ENCODE data around the gene TSC22D4. TPM values are rescaled to one million over a fixed set of nuclear protein-coding genes. Genes with fewer than 3 reads are reported as not detected.

The TSC22D4 gene
- total and polyA plus RNA-seq, 2 donors (not counting 3 experiments of a cell fraction or from before 2014, with no cell fraction given): 40.1 to 84.4 TPM

DNA sequence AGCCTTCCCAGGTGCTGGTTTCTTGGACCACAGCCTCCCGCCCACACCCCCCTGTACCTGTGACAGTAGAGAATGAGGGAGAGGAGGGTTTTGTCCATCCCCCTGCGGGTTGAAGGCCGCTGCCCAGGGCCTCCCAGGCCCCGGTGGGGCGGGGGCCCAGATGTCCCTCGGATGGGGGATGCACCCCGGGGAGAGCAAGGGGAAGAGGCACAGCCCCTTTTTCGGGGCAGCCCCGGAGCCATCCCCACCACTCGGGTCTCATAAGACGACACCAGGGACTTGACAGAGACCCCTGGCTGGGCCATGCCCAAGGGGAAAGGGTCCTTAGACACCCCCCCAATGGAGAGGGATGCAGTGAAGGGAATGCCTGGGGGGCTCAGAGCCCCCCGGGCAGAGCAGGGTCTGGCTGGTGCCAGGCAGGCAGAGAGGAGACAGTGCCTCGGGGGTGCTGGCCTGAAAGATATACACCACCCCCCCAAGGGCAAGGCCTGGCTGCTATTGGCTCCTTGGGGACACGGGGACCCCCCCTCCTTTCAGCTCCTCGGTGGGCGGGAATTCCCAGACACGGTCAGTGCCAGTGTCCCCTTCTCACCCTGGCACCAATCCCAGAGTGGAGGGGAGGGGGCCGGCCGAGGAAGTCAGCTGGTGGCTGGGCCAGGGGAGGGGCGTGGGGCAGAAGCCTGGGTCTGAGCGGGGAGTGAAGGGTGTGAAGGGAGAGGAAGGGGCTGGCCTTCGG, 11.2 kb downstream of the TSC22D4 start:
- no peaks in the 10 kb centered on the region for H3K9me1 ChIP-seq (replicated peaks; ENCODE audit: control insufficient read depth, extremely low read depth, insufficient read depth, low read length)
- TF ChIP-seq MYC (IDR thresholded peaks at IDR 0.05; ENCODE audit: low read depth, low read length) (no peak), EZH2 (IDR thresholded peaks at IDR 0.05; ENCODE audit: borderline replicate concordance, low read depth, low read length, severe bottlenecking) (no peak), JUN (IDR thresholded peaks at IDR 0.05; ENCODE audit: borderline replicate concordance, insufficient read depth, insufficient read length, low read depth) (no peak), GATA2 (IDR thresholded peaks at IDR 0.05; ENCODE audit: insufficient read depth, insufficient read length, low read depth, low read length) (no peak), POLR2A (IDR thresholded peaks at IDR 0.05; ENCODE audit: low read depth, low read length) (no peak), FOS (IDR thresholded peaks at IDR 0.05; ENCODE audit: borderline replicate concordance, insufficient read depth, low read length) (no peak), POLR2AphosphoS5 (IDR thresholded peaks at IDR 0.05; ENCODE audit: insufficient read depth, low read depth, low read length) (no peak)
- TF ChIP-seq, protein P1, sequence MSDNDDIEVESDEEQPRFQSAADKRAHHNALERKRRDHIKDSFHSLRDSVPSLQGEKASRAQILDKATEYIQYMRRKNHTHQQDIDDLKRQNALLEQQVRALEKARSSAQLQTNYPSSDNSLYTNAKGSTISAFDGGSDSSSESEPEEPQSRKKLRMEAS (IDR thresholded peaks at IDR 0.05; ENCODE audit: insufficient read depth, insufficient read length): no peak
- TF ChIP-seq, protein P2, sequence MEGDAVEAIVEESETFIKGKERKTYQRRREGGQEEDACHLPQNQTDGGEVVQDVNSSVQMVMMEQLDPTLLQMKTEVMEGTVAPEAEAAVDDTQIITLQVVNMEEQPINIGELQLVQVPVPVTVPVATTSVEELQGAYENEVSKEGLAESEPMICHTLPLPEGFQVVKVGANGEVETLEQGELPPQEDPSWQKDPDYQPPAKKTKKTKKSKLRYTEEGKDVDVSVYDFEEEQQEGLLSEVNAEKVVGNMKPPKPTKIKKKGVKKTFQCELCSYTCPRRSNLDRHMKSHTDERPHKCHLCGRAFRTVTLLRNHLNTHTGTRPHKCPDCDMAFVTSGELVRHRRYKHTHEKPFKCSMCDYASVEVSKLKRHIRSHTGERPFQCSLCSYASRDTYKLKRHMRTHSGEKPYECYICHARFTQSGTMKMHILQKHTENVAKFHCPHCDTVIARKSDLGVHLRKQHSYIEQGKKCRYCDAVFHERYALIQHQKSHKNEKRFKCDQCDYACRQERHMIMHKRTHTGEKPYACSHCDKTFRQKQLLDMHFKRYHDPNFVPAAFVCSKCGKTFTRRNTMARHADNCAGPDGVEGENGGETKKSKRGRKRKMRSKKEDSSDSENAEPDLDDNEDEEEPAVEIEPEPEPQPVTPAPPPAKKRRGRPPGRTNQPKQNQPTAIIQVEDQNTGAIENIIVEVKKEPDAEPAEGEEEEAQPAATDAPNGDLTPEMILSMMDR (IDR thresholded peaks at IDR 0.05; ENCODE audit: extremely low read depth in 1 of 2, insufficient read depth in 1 of 2, low read depth in 1 of 2, low read length in 2 of 2): no peak
- H3K4me3 ChIP-seq (replicated peaks in 1 of 3; ENCODE audit: insufficient read depth in 1 of 3, low read depth in 1 of 3, low read length in 3 of 3): no peak overlapping the region
- no peak overlapping the region for H2AFZ ChIP-seq (ENCODE audit: low read depth, low read length)
- H3K36me3 ChIP-seq (ENCODE audit: control insufficient read depth in 2 of 2, extremely low read depth in 1 of 2, insufficient read depth in 2 of 2, low read length in 2 of 2): peaks cover 0 to 21% of the 10 kb centered on the region in 2 experiments
- POLR2A ChIA-PET: interaction anchor here (0.9 kb wide), 1 partner anchor 118 kb away, joined by 3 read pairs; the partner anchor contains the start of genes FBXO24 and LRCH4
- no peaks in the 10 kb centered on the region for H4K20me1 ChIP-seq (replicated peaks; ENCODE audit: control insufficient read depth, extremely low read depth, insufficient read depth, low read length)
- no peak overlapping the region for H3K4me2 ChIP-seq (ENCODE audit: insufficient read depth, low read length)
- H3K27ac ChIP-seq (ENCODE audit: insufficient read depth, low read depth, low read length): no peak overlapping the region
- intact Hi-C loops (cut with micrococcal nuclease): loop anchor here (5.0 kb wide), 2 partner anchors 209 to 224 kb away; partner anchors contain the start of gene GIGYF1
- no peak overlapping the region for H3K9ac ChIP-seq (replicated peaks; ENCODE audit: extremely low read depth, insufficient read depth, low read length)
- dilution Hi-C loops (cut with MboI; ENCODE audit: extremely low pct_ligation_motif_present, low sequenced_read_pairs): no loop called here
- no peaks in the 10 kb centered on the region for H3K27me3 ChIP-seq (ENCODE audit: control insufficient read depth in 2 of 2, insufficient read depth in 2 of 2, low read length in 2 of 2)
- peaks cover 1% of the 10 kb centered on the region for H3K79me2 ChIP-seq (ENCODE audit: control insufficient read depth, insufficient read depth, low read length)
- DNase-seq (ENCODE audit: low read depth, low spot score): no peak
- H3K9me3 ChIP-seq (replicated peaks; ENCODE audit: control insufficient read depth, insufficient read depth, low read length): no peaks in the 10 kb centered on the region
- FAIRE-seq: no peak
- H3K4me1 ChIP-seq (ENCODE audit: control insufficient read depth, extremely low read depth, insufficient read depth, low read length): peaks cover 14% of the 10 kb centered on the region
- no TSS peak for BruUV-seq (replicated peaks)
- CTCF ChIA-PET: interaction anchor here (1.6 to 4.3 kb wide), 2 partner anchors 92 to 121 kb away, joined by 3 to 119 read pairs; no protein-coding TSS in a partner anchor
